GM12865 (cell line): Measurements from ENCODE around the gene PLCB1.

ENCODE experiments used
- DNase-seq: peaks from one replicate; pipeline ENCODE4 v3.0.0; 2010; ENCODE audit warnings: low read depth
- H3K4me3 ChIP-seq: 2 replicates; pipeline ENCODE4 v1.5.1; 2011; ENCODE audit warnings: mild to moderate bottlenecking, low read depth, low read length, control low read depth
- CTCF ChIP-seq: IDR thresholded peaks from 2 replicates; pipeline ENCODE4 v1.5.1; 2011; ENCODE audit warnings: low read length, control low read depth, low read depth, inconsistent platforms; ENCODE audit not compliant: insufficient read depth; ENCODE audit errors: missing control alignments

The PLCB1 gene

DNA sequence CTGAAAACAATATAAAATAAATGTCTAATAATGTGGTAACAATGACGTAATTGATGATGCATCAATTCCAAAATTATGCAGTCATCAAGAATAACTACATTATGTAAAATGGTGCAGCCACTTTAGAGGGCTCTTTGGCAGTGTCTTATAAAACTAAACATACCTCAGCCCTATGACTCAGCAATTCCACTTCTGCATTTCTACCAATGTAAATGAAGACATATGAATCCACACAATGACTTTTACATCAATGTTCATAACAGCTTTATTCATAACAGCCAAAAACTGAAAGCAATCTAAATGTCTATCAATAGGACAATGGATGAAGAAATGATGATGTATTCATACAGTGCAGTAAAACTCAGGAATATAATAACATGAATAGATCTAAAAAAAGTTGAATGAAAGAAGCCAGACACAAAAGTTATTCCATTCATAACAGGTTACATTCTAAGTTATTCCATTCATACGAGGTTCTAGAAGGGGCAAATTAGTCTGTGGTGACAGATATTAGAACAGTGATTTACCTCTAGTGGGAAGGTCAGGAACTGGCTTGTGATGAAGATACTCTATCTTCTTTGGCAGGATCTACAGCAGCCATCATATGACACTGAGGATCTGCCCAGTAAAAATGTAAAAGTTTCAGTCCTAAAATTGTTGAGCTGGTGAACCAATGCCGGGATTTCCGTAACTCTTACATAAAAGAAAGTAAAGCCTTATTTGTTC, 396.1 kb downstream of the PLCB1 start:
- no peak for TF ChIP-seq CTCF
- peak; percentile 8 for DNase-seq
- no peak overlapping the region for H3K4me3 ChIP-seq

DNA sequence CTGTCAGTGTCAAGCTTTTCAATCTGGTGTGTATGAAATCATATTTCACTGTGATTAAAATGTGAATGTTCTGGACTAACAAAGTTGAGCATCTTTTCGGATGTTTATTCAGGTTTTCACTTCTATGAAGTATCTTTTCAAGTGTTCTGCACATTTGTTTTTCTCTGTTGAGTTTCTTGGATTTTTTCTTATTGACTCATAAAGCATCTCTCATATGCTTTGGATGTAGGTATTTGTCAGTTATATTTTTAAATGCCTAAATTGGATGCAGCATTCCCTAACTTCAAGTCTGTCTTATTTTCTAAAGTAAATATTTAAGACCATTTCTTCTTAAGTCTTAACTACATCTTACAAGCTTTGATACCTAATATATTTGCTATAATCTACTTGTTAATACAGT, 398.0 kb downstream of the PLCB1 start:
- H3K4me3 ChIP-seq: no peak overlapping the region
- TF ChIP-seq CTCF: no peak
- DNase-seq: no peak

GRCh38 chr20:8532169-8532568, 400.1 kb downstream of the PLCB1 start:
- H3K4me3 ChIP-seq: no peak overlapping the region
- DNase-seq: no peak
- TF ChIP-seq CTCF: no peak

DNA sequence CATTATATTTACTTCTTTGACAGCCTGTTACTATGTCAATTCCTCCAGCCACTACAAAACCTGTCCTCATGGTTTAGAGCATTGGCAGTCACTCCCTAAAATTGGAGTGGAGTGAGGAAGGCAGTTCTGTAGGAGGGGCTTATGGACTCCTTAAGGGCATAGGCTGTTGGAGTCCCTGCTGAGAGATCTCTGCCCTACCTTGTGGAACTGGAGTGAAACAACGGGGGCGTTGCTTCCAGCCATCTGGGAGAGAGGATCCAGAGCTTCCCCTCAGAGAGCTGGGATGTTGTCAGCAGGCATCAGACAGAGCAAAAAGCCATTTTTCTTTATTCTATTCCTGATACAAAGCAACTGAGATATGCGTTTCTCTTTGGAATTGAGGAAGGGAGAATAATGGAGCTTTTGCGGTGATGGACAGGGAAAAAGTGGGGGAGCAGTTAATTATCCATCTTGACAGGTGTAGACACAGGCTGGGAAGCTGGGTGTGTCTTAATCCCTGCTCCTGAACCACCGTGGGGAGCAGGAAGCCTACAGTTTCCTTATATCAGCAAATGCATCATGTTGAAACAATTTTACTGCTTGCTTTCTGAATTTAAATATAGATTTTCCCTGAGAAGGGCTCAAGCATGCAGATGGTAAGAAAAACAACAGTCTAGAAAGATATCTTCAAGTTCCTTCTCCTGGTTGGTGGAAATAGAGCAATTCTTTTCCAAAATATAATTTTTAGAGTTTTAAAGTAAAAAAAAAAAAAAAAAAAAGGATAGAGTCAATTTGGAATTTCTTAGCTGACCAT, 402.5 kb downstream of the PLCB1 start:
- no peak for TF ChIP-seq CTCF
- H3K4me3 ChIP-seq: no peak overlapping the region
- no peak for DNase-seq

GRCh38 chr20:8535403-8536261, 403.6 kb downstream of the PLCB1 start:
- peak; percentile 43 for TF ChIP-seq CTCF
- H3K4me3 ChIP-seq: no peak overlapping the region
- DNase-seq: peak; percentile 32

DNA sequence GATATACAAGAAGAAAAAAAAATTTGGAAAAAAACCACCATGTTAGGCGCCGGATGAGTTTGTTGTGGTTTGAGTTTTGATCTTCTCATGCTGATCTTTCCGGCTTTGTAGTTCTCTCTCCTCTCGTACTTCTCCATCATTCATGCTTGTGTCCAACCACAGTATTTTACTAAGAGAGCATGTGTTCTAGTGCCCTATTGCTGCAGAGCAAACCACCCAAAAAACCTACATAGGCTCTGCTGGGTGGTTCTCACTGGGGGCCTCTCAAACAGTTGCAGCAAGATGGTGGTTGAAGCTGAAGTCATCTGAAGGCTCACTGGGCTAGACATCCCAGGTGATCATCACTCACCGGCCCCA, 404.2 kb downstream of the PLCB1 start:
- DNase-seq: no peak
- TF ChIP-seq CTCF: no peak
- no peak overlapping the region for H3K4me3 ChIP-seq
